Prostate gland (tissue), 2 donors: ENCODE results near the gene ZKSCAN2.

ENCODE experiments used
- POLR2A ChIP-seq: fragments of 450-650 bp; IDR thresholded peaks from one replicate; pipeline ENCODE4 v1.6.1; 2016; ENCODE audit warnings: antibody characterized with exemption, mild to moderate bottlenecking
- TF ChIP-seq, protein P1 (sequence below), 4 experiments: fragments of 200-600 bp in 2 of 4; fragments of 450-650 bp in 2 of 4; sonication (generic) in 2 of 4; IDR thresholded peaks; 1 replicate in 3 of 4; 2 replicates in 1 of 4; pipeline ENCODE4 v1.5.1; 2016 to 2019; ENCODE audit warnings: antibody characterized with exemption in 4 of 4, mild to moderate bottlenecking in 2 of 4, moderate library complexity in 2 of 4

DNA sequence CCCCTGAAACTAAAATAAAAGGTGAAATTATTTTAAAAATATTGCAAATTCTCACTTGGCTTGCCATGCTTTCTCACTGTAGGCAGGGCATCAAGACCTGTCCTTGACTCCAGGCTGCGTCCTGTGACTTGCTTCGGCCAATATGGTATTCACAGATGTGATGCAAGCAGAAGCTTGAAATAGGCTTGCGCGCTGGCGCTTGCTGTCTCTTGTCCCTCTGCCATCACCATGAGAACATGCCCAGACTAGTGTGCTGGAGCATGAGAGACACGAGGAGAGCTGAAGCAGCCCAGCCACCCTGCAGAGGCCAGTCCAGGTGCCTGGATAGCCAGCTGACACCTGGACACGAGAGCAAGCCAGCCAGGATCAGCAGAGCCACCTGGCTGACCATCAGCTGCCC lies 21.8 kb upstream of the ZKSCAN2 start:
- TF ChIP-seq, protein P1, sequence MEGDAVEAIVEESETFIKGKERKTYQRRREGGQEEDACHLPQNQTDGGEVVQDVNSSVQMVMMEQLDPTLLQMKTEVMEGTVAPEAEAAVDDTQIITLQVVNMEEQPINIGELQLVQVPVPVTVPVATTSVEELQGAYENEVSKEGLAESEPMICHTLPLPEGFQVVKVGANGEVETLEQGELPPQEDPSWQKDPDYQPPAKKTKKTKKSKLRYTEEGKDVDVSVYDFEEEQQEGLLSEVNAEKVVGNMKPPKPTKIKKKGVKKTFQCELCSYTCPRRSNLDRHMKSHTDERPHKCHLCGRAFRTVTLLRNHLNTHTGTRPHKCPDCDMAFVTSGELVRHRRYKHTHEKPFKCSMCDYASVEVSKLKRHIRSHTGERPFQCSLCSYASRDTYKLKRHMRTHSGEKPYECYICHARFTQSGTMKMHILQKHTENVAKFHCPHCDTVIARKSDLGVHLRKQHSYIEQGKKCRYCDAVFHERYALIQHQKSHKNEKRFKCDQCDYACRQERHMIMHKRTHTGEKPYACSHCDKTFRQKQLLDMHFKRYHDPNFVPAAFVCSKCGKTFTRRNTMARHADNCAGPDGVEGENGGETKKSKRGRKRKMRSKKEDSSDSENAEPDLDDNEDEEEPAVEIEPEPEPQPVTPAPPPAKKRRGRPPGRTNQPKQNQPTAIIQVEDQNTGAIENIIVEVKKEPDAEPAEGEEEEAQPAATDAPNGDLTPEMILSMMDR (IDR thresholded peaks at IDR 0.05): no peak
- TF ChIP-seq POLR2A: no peak
